ENCODE results near the gene TMEM132D. TPM values are rescaled to one million over a fixed set of nuclear protein-coding genes. Genes with fewer than 3 reads are reported as not detected.

TMEM132D gene
- total and polyA plus RNA-seq, 2 of the 8 experiments (the other 6 are each of a cell fraction or from before 2014, with no cell fraction given): 3.5 to 10.1 TPM

- ChIA-PET POLR2A (ENCODE audit: partially characterized antibody) (interaction anchor here (0.7 kb wide), 1 partner anchor 900 kb away, joined by 3 read pairs; no protein-coding TSS in a partner anchor), CTCF (ENCODE audit: partially characterized antibody) (interaction anchor here (0.6 kb wide), 2 partner anchors 66 to 202 kb away, joined by 3 to 5 read pairs; no protein-coding TSS in a partner anchor)
- Histone ChIP-seq H4K91ac (replicated peaks; ENCODE audit: insufficient read length, low read length) (no peak overlapping the region), H3K4me1 (replicated peaks in 1 of 4; ENCODE audit: control insufficient read depth in 3 of 4, insufficient read depth in 4 of 4, low read length in 3 of 4) (peaks cover 3 to 14% (median 14%) of the 10 kb centered on the region in 4 experiments; a peak in 5 of 7 replicates), H4K8ac (ENCODE audit: extremely low read depth, insufficient read depth, low read length) (no peak overlapping the region), H3K4me3 (ENCODE audit: extremely low read depth in 1 of 4, insufficient read depth in 2 of 4, low read depth in 3 of 4, low read length in 4 of 4) (no peak overlapping the region), H3K18ac (ENCODE audit: extremely low read depth, low read length) (no peak overlapping the region), H3K4ac (replicated peaks; ENCODE audit: insufficient read length, low read depth, low read length) (no peak overlapping the region), H2AFZ (ENCODE audit: low read length) (no peak overlapping the region), H3K56ac (replicated peaks; ENCODE audit: insufficient read length, low read depth, low read length) (no peak overlapping the region), H3K23me2 (ENCODE audit: low read depth, low read length) (no peaks in the 10 kb centered on the region; the same call in 1 of the 2 replicates), H2BK5ac (ENCODE audit: low read depth, low read length) (no peak overlapping the region), H3K36me3 (ENCODE audit: control insufficient read depth in 2 of 4, insufficient read depth in 4 of 4, low read length in 3 of 4) (no peaks in the 10 kb centered on the region), H3K9me3 (ENCODE audit: insufficient read depth in 2 of 2, low read depth in 1 of 2, low read length in 1 of 2) (peaks cover under 1 to 7% of the 10 kb centered on the region in 2 experiments; a peak in 2 of 4 replicates), H4K20me1 (replicated peaks in 1 of 2; ENCODE audit: control insufficient read depth in 1 of 2, insufficient read depth in 2 of 2, low read length in 2 of 2) (no peaks in the 10 kb centered on the region), H2BK20ac (ENCODE audit: low read length) (no peak overlapping the region), H4K5ac (ENCODE audit: insufficient read length, low read depth, low read length) (no peak overlapping the region), H2BK120ac (replicated peaks; ENCODE audit: low read depth, low read length) (no peak overlapping the region), H2BK12ac (ENCODE audit: low read depth, low read length) (no peak overlapping the region), H3K27ac (ENCODE audit: low read depth, low read length) (no peak overlapping the region), H2BK15ac (ENCODE audit: low read length) (no peak overlapping the region), H3K79me2 (ENCODE audit: control insufficient read depth in 1 of 2, insufficient read depth in 2 of 2, low read length in 2 of 2) (no peaks in the 10 kb centered on the region), H3K4me2 (ENCODE audit: insufficient read depth in 1 of 2, low read depth in 2 of 2, low read length in 2 of 2) (no peak overlapping the region; a peak in 1 of 4 replicates), H3K79me1 (ENCODE audit: low read depth, low read length) (no peaks in the 10 kb centered on the region), H3K14ac (ENCODE audit: insufficient read length) (no peak overlapping the region), H3K23ac (ENCODE audit: insufficient read length) (no peak overlapping the region), H3K27me3 (replicated peaks in 1 of 4; ENCODE audit: control insufficient read depth in 3 of 4, extremely low read depth in 1 of 4, insufficient read depth in 3 of 4, low read length in 3 of 4) (no peaks in the 10 kb centered on the region), H3K9ac (replicated peaks in 1 of 4; ENCODE audit: extremely low read depth in 1 of 4, low read depth in 3 of 4, low read length in 3 of 4) (no peak overlapping the region), H2AK5ac (ENCODE audit: low read depth, low read length) (no peak overlapping the region)
- no peak for DNase-seq (ENCODE audit: low read depth in 1 of 2, low spot score in 2 of 2)
- FAIRE-seq: no peak
- no peak for TF ChIP-seq ZNF274 (IDR thresholded peaks at IDR 0.05; ENCODE audit: borderline replicate concordance, extremely low read depth, low read length)
- no peak for TF ChIP-seq CTCF (IDR thresholded peaks at IDR 0.05; ENCODE audit: control extremely low read depth in 1 of 3, insufficient read depth in 1 of 3, low read depth in 1 of 3, low read length in 3 of 3)
- TF ChIP-seq MAX (IDR thresholded peaks at IDR 0.05): no peak
- TF ChIP-seq EP300 (IDR thresholded peaks at IDR 0.05; ENCODE audit: borderline replicate concordance in 1 of 2, low read depth in 2 of 2, low read length in 2 of 2): no peak
- 89% methylated on average over 1 of the region's 1 CpG; no CpG with 5 or more reads in 1 of the 2 experiments for WGBS, 2 experiments (ENCODE audit: extremely low coverage in 1 of 2, insufficient coverage in 1 of 2, insufficient read length in 1 of 2, insufficient replicate concordance in 2 of 2, low coverage in 1 of 2, low lambda C conversion rate in 2 of 2, missing lambda C conversion rate in 1 of 2)
Measured at GRCh38 chr12:129629901-129630300, 273.9 kb downstream of the TMEM132D start.

Measured in H1 (cell line).